ENCODE data around the gene EFCAB9. TPM values are rescaled to one million over a fixed set of nuclear protein-coding genes. Genes with fewer than 3 reads are reported as not detected.

The EFCAB9 gene
- total and polyA plus RNA-seq, 4 donors, result not detected

DNA sequence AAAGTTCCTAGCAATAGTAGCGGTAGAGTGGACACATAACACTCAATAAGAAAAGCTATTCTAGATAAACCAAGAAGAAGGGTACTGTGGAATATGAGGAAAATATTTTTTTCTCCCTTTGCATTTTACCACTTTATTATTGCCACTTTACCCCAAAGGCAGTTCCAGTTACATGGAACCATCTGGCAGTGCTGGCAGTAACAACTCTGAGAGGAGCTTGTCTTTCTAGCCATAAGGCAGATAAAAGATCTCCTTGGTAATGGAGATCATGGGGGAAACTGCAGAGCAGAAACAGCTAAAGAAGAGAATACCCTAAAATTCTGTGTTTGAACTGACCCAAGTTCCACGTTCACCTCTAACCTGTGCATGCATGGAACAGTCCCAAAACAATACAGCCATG is 51.1 kb downstream of the EFCAB9 start:
- TF ChIP-seq, protein P1, sequence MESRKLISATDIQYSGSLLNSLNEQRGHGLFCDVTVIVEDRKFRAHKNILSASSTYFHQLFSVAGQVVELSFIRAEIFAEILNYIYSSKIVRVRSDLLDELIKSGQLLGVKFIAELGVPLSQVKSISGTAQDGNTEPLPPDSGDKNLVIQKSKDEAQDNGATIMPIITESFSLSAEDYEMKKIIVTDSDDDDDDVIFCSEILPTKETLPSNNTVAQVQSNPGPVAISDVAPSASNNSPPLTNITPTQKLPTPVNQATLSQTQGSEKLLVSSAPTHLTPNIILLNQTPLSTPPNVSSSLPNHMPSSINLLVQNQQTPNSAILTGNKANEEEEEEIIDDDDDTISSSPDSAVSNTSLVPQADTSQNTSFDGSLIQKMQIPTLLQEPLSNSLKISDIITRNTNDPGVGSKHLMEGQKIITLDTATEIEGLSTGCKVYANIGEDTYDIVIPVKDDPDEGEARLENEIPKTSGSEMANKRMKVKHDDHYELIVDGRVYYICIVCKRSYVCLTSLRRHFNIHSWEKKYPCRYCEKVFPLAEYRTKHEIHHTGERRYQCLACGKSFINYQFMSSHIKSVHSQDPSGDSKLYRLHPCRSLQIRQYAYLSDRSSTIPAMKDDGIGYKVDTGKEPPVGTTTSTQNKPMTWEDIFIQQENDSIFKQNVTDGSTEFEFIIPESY (IDR thresholded peaks at IDR 0.05), result no peak
- TF ChIP-seq, protein P2, sequence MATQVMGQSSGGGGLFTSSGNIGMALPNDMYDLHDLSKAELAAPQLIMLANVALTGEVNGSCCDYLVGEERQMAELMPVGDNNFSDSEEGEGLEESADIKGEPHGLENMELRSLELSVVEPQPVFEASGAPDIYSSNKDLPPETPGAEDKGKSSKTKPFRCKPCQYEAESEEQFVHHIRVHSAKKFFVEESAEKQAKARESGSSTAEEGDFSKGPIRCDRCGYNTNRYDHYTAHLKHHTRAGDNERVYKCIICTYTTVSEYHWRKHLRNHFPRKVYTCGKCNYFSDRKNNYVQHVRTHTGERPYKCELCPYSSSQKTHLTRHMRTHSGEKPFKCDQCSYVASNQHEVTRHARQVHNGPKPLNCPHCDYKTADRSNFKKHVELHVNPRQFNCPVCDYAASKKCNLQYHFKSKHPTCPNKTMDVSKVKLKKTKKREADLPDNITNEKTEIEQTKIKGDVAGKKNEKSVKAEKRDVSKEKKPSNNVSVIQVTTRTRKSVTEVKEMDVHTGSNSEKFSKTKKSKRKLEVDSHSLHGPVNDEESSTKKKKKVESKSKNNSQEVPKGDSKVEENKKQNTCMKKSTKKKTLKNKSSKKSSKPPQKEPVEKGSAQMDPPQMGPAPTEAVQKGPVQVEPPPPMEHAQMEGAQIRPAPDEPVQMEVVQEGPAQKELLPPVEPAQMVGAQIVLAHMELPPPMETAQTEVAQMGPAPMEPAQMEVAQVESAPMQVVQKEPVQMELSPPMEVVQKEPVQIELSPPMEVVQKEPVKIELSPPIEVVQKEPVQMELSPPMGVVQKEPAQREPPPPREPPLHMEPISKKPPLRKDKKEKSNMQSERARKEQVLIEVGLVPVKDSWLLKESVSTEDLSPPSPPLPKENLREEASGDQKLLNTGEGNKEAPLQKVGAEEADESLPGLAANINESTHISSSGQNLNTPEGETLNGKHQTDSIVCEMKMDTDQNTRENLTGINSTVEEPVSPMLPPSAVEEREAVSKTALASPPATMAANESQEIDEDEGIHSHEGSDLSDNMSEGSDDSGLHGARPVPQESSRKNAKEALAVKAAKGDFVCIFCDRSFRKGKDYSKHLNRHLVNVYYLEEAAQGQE (IDR thresholded peaks at IDR 0.05), result no peak
- TF ChIP-seq HNF4A (conservative IDR thresholded peaks at IDR 0.05), result no peak
- no peak for TF ChIP-seq RXRA (IDR thresholded peaks at IDR 0.05)
- no peak for TF ChIP-seq RAD21 (IDR thresholded peaks at IDR 0.05)
- no peak for TF ChIP-seq FOXA2 (IDR thresholded peaks at IDR 0.05)
- TF ChIP-seq, protein P3, sequence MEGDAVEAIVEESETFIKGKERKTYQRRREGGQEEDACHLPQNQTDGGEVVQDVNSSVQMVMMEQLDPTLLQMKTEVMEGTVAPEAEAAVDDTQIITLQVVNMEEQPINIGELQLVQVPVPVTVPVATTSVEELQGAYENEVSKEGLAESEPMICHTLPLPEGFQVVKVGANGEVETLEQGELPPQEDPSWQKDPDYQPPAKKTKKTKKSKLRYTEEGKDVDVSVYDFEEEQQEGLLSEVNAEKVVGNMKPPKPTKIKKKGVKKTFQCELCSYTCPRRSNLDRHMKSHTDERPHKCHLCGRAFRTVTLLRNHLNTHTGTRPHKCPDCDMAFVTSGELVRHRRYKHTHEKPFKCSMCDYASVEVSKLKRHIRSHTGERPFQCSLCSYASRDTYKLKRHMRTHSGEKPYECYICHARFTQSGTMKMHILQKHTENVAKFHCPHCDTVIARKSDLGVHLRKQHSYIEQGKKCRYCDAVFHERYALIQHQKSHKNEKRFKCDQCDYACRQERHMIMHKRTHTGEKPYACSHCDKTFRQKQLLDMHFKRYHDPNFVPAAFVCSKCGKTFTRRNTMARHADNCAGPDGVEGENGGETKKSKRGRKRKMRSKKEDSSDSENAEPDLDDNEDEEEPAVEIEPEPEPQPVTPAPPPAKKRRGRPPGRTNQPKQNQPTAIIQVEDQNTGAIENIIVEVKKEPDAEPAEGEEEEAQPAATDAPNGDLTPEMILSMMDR (IDR thresholded peaks at IDR 0.05; ENCODE audit: low read depth, low read length, missing input control), result no peak
- no peak overlapping the region for H3K9ac ChIP-seq (ENCODE audit: low read depth in 1 of 2, low read length in 2 of 2)
- no peak for DNase-seq (ENCODE audit: low spot score)
- no peaks in the 10 kb centered on the region for H3K4me1 ChIP-seq (ENCODE audit: control insufficient read depth in 4 of 4, insufficient read depth in 4 of 4, low read length in 3 of 4)
- peaks cover 0 to 3% (median 0%) of the 10 kb centered on the region in 4 donors for H3K36me3 ChIP-seq (ENCODE audit: control insufficient read depth in 4 of 4, insufficient read depth in 3 of 4, low read depth in 1 of 4, low read length in 3 of 4)
- no peaks in the 10 kb centered on the region for H3K27me3 ChIP-seq (ENCODE audit: control insufficient read depth in 4 of 4, insufficient read depth in 4 of 4, low read length in 3 of 4)
- no peak overlapping the region for H3K4me3 ChIP-seq (ENCODE audit: low read depth in 1 of 3, low read length in 3 of 3)
- no peak overlapping the region for H3K27ac ChIP-seq (ENCODE audit: low read depth in 1 of 2, low read length in 2 of 2)
- WGBS, result 94% methylated on average over 2 of the region's 2 CpGs
- no peaks in the 10 kb centered on the region for H3K9me3 ChIP-seq (ENCODE audit: control insufficient read depth in 4 of 4, low read length in 3 of 4)

DNA sequence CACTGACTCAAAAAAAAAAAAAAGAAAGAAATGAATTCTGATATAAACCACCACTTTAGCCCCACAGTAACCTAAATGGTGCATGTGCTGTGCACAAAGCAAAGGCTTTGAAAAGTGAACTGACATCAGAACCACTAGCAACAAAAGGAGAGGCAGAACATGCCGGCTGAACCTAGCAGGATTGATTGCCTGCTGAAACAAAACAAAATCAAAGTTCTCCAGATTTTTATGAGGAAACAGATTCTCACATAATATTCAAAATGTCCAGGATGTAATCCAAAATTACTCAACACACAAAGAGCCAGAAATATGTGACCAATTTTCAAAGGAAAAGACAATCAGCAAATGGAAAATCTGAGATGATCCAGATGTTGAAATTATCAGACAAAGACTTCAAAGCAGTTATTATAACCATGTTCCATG is 51.7 kb downstream of the EFCAB9 start:
- no peaks in the 10 kb centered on the region for H3K9me3 ChIP-seq (ENCODE audit: control insufficient read depth in 4 of 4, low read length in 3 of 4)
- DNase-seq (ENCODE audit: low spot score), result no peak
- TF ChIP-seq JUND (IDR thresholded peaks at IDR 0.05) (no peak), SP1 (IDR thresholded peaks at IDR 0.05) (no peak), HNF4G (IDR thresholded peaks at IDR 0.05) (no peak), RXRA (IDR thresholded peaks at IDR 0.05) (no peak), NR2F2 (IDR thresholded peaks at IDR 0.05) (no peak), YY1 (IDR thresholded peaks at IDR 0.05) (no peak), FOXA2 (IDR thresholded peaks at IDR 0.05) (no peak), RAD21 (IDR thresholded peaks at IDR 0.05) (no peak), EGR1 (IDR thresholded peaks at IDR 0.05; ENCODE audit: low read depth in 2 of 2) (no peak), TAF1 (conservative IDR thresholded peaks at IDR 0.05) (no peak), FOXA1 (IDR thresholded peaks at IDR 0.05) (no peak), HNF4A (conservative IDR thresholded peaks at IDR 0.05) (no peak)
- TF ChIP-seq, protein P4, sequence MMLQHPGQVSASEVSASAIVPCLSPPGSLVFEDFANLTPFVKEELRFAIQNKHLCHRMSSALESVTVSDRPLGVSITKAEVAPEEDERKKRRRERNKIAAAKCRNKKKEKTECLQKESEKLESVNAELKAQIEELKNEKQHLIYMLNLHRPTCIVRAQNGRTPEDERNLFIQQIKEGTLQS (IDR thresholded peaks at IDR 0.05), result no peak
- TF ChIP-seq, protein P5, sequence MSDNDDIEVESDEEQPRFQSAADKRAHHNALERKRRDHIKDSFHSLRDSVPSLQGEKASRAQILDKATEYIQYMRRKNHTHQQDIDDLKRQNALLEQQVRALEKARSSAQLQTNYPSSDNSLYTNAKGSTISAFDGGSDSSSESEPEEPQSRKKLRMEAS (IDR thresholded peaks at IDR 0.05), result no peak
- TF ChIP-seq, protein P1 (IDR thresholded peaks at IDR 0.05), result no peak
- no peaks in the 10 kb centered on the region for H3K4me1 ChIP-seq (ENCODE audit: control insufficient read depth in 4 of 4, insufficient read depth in 4 of 4, low read length in 3 of 4)
- no peak overlapping the region for H3K4me3 ChIP-seq (ENCODE audit: low read depth in 1 of 3, low read length in 3 of 3)
- H3K36me3 ChIP-seq (ENCODE audit: control insufficient read depth in 4 of 4, insufficient read depth in 3 of 4, low read depth in 1 of 4, low read length in 3 of 4), result peaks cover 0 to 3% (median 0%) of the 10 kb centered on the region in 4 donors
- H3K27me3 ChIP-seq (ENCODE audit: control insufficient read depth in 4 of 4, insufficient read depth in 4 of 4, low read length in 3 of 4), result no peaks in the 10 kb centered on the region
- H3K9ac ChIP-seq (ENCODE audit: low read depth in 1 of 2, low read length in 2 of 2), result no peak overlapping the region
- WGBS, result 99% methylated on average over 1 of the region's 1 CpG
- no peak overlapping the region for H3K27ac ChIP-seq (ENCODE audit: low read depth in 1 of 2, low read length in 2 of 2)
